ENCODE data around the gene EGLN3.

- TF ChIP-seq TAF1 (IDR thresholded peaks at IDR 0.05; ENCODE audit: borderline replicate concordance, low read depth, low read length) = no peak
- TF ChIP-seq POLR2A (IDR thresholded peaks at IDR 0.05; ENCODE audit: low read depth, low read length) = no peak
Measured at GRCh38 chr14:33910435-33910834, 40.4 kb downstream of the EGLN3 start.

Data from GM12892 (cell line).